ENCODE results near the gene EXPH5. TPM values are rescaled to one million over a fixed set of nuclear protein-coding genes. Genes with fewer than 3 reads are reported as not detected.

EXPH5 gene
- total RNA-seq, 1 donor from 2014 or later = 0.59 TPM

GRCh38 chr11:108472681-108473080, 120.9 kb downstream of the EXPH5 start:
- H3K27me3 Mint-ChIP-seq (ENCODE audit: unreplicated experiment) = no peaks in the 10 kb centered on the region
- H3K27ac Mint-ChIP-seq (ENCODE audit: unreplicated experiment) = no peak overlapping the region
- H3K36me3 Mint-ChIP-seq (ENCODE audit: unreplicated experiment) = peaks cover 12% of the 10 kb centered on the region
- DNase-seq (ENCODE audit: extremely low spot score, unreplicated experiment) = no peak
- H3K9me3 Mint-ChIP-seq (ENCODE audit: unreplicated experiment) = no peaks in the 10 kb centered on the region
- H3K4me3 Mint-ChIP-seq (ENCODE audit: unreplicated experiment) = no peak overlapping the region
- peaks cover 3% of the 10 kb centered on the region for H3K4me1 Mint-ChIP-seq (ENCODE audit: unreplicated experiment)
- no peak for TF ChIP-seq CTCF (IDR thresholded peaks at IDR 0.05)

- H3K36me3 Mint-ChIP-seq (ENCODE audit: unreplicated experiment) = peaks cover 4% of the 10 kb centered on the region
- H3K27ac Mint-ChIP-seq (ENCODE audit: unreplicated experiment) = peak overlapping the region; percentile 100
These were observed 125.1 kb downstream of the EXPH5 start for GRCh38 chr11:108468478-108468864.

GRCh38 chr11:108467091-108467823, 126.3 kb downstream of the EXPH5 start, which contains the start of gene C11orf65:
C11orf65 (minus strand) TSS chr11:108467529; CDS start chr11:108461559, 5,970 bp downstream.
- Mint-ChIP-seq H3K4me1 (ENCODE audit: unreplicated experiment) (peaks cover 3% of the 10 kb centered on the region), H3K4me3 (ENCODE audit: unreplicated experiment) (peak within 1 kb of the TSS; percentile 95), H3K9me3 (ENCODE audit: unreplicated experiment) (no peaks in the 10 kb centered on the region), H3K36me3 (ENCODE audit: unreplicated experiment) (peaks cover 4% of the 10 kb centered on the region), H3K27ac (ENCODE audit: unreplicated experiment) (peak within 1 kb of the TSS; percentile 100), H3K27me3 (ENCODE audit: unreplicated experiment) (no peaks in the 10 kb centered on the region)
- DNase-seq (ENCODE audit: extremely low spot score, unreplicated experiment) = peak; percentile 98
- TF ChIP-seq CTCF (IDR thresholded peaks at IDR 0.05) = no peak

More at GRCh38 chr11:108468478-108468864, 125.1 kb downstream of the EXPH5 start:
- peaks cover 3% of the 10 kb centered on the region for H3K4me1 Mint-ChIP-seq (ENCODE audit: unreplicated experiment)
- no peaks in the 10 kb centered on the region for H3K9me3 Mint-ChIP-seq (ENCODE audit: unreplicated experiment)
- no peak for DNase-seq (ENCODE audit: extremely low spot score, unreplicated experiment)
- no peak for TF ChIP-seq CTCF (IDR thresholded peaks at IDR 0.05)
- no peaks in the 10 kb centered on the region for H3K27me3 Mint-ChIP-seq (ENCODE audit: unreplicated experiment)
- H3K4me3 Mint-ChIP-seq (ENCODE audit: unreplicated experiment) = no peak overlapping the region

GRCh38 chr11:108466405-108466804, 127.2 kb downstream of the EXPH5 start:
- H3K36me3 Mint-ChIP-seq (ENCODE audit: unreplicated experiment) = peaks cover 4% of the 10 kb centered on the region
- peak overlapping the region; percentile 95 for H3K4me3 Mint-ChIP-seq (ENCODE audit: unreplicated experiment)
- H3K4me1 Mint-ChIP-seq (ENCODE audit: unreplicated experiment) = peaks cover 3% of the 10 kb centered on the region
- DNase-seq (ENCODE audit: extremely low spot score, unreplicated experiment) = no peak
- H3K27me3 Mint-ChIP-seq (ENCODE audit: unreplicated experiment) = no peaks in the 10 kb centered on the region
- H3K9me3 Mint-ChIP-seq (ENCODE audit: unreplicated experiment) = no peaks in the 10 kb centered on the region
- no peak for TF ChIP-seq CTCF (IDR thresholded peaks at IDR 0.05)
- peak overlapping the region; percentile 100 for H3K27ac Mint-ChIP-seq (ENCODE audit: unreplicated experiment)

Other genes starting within 250 kb of the EXPH5 start
- gene C11orf65, start 126.2 kb downstream of the EXPH5 start, total RNA-seq = 0.35 and 0.91 TPM in 2 replicates
- 45.2 and 50.7 TPM in 2 replicates for gene POGLUT3, start 95.4 kb downstream of the EXPH5 start, total RNA-seq
- gene DDX10, start 71.3 kb upstream of the EXPH5 start, total RNA-seq = 34.6 and 34.9 TPM in 2 replicates

Data from osteocyte (in vitro differentiated cells).